ENCODE data around the gene UPK1B.

The UPK1B gene

GRCh38 chr3:119245778-119246177 lies 72.4 kb downstream of the UPK1B start:
- TF ChIP-seq, protein P1, sequence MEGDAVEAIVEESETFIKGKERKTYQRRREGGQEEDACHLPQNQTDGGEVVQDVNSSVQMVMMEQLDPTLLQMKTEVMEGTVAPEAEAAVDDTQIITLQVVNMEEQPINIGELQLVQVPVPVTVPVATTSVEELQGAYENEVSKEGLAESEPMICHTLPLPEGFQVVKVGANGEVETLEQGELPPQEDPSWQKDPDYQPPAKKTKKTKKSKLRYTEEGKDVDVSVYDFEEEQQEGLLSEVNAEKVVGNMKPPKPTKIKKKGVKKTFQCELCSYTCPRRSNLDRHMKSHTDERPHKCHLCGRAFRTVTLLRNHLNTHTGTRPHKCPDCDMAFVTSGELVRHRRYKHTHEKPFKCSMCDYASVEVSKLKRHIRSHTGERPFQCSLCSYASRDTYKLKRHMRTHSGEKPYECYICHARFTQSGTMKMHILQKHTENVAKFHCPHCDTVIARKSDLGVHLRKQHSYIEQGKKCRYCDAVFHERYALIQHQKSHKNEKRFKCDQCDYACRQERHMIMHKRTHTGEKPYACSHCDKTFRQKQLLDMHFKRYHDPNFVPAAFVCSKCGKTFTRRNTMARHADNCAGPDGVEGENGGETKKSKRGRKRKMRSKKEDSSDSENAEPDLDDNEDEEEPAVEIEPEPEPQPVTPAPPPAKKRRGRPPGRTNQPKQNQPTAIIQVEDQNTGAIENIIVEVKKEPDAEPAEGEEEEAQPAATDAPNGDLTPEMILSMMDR (IDR thresholded peaks at IDR 0.05; ENCODE audit: low read depth, low read length): no peak
- no peak overlapping the region for H3K4me3 ChIP-seq (ENCODE audit: low read depth, low read length)

Data from WI38 (cell line).